Measurements from ENCODE around the gene TRMO. TPM values are rescaled to one million over a fixed set of nuclear protein-coding genes. Genes with fewer than 3 reads are reported as not detected.

The TRMO gene
- total RNA-seq, 1 experiment from 2014 or later: 8.6 TPM

DNA sequence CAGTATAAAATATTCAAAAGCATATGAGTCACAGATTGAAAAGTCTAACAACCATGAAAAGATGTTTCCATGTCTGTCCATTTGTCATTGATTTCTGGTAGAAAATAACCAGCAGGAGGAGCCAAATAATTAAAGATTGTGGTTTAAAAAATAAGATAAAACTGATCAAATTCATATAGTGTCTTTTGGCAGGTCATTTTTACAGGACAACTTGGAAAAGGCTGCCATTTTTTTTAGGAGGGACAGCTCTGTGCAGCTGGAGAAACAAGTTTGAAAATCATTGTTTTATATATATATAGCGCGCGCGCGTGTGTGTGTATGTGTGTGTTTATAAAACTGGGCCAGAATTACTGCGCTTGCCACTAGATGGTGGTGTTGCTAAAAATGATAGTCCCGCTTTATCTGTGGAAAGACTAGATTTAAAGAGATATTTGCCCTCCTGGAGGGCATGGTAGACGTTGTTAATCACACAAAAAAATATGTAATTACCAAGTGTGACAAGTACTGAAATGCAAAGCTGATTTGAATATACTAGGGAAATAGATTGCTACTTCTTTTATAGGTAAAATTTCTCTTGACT is 1.3 kb upstream of the TRMO start:
- Histone ChIP-seq H3K4me1 (ENCODE audit: insufficient read depth, low read length) (no peaks in the 10 kb centered on the region), H3K9me3 (ENCODE audit: control insufficient read depth, low read depth, low read length) (no peaks in the 10 kb centered on the region), H3K79me1 (ENCODE audit: insufficient read depth, low read depth, low read length, poor library complexity, severe bottlenecking) (no peaks in the 10 kb centered on the region), H2BK120ac (ENCODE audit: low read depth, low read length, poor library complexity, severe bottlenecking) (no peak overlapping the region), H3K79me2 (ENCODE audit: insufficient read depth, low read length) (no peaks in the 10 kb centered on the region), H4K91ac (ENCODE audit: insufficient read length, low read depth, low read length) (no peak overlapping the region), H2AFZ (ENCODE audit: low read length) (no peak overlapping the region), H4K8ac (replicated peaks; ENCODE audit: insufficient read length, low read depth, low read length) (no peak overlapping the region), H3K4ac (ENCODE audit: low read depth, low read length) (no peak overlapping the region), H2BK12ac (ENCODE audit: insufficient read length, low read depth, low read length) (no peak overlapping the region), H3K18ac (ENCODE audit: insufficient read length, low read depth, low read length) (no peak overlapping the region), H3K23me2 (ENCODE audit: insufficient read length, low read depth, low read length, poor library complexity, severe bottlenecking) (no peaks in the 10 kb centered on the region), H3K9ac (ENCODE audit: extremely low read depth, insufficient read length, low read length) (no peak overlapping the region), H2BK20ac (ENCODE audit: low read depth, low read length, poor library complexity, severe bottlenecking) (no peak overlapping the region), H2BK15ac (ENCODE audit: low read depth, low read length) (no peak overlapping the region), H3T11ph (ENCODE audit: low read length) (no peak overlapping the region), H3K23ac (ENCODE audit: insufficient read length, low read depth, low read length) (no peak overlapping the region), H4K5ac (ENCODE audit: insufficient read length, low read depth, low read length) (no peak overlapping the region), H3K27me3 (ENCODE audit: insufficient read depth, low read length) (no peaks in the 10 kb centered on the region; the same call in 1 of the 2 replicates), H3K4me2 (ENCODE audit: insufficient read depth, insufficient read length, low read length) (no peak overlapping the region), H2BK5ac (ENCODE audit: insufficient read length, low read length) (no peak overlapping the region), H3K14ac (ENCODE audit: insufficient read depth, low read length) (no peak overlapping the region), H3K56ac (ENCODE audit: insufficient read length, low read depth, low read length) (no peak overlapping the region), H3K27ac (ENCODE audit: insufficient read length, low read depth, low read length) (no peak overlapping the region), H2AK5ac (ENCODE audit: insufficient read length, low read length) (no peak overlapping the region), H4K20me1 (ENCODE audit: control insufficient read depth, insufficient read depth, insufficient read length) (no peaks in the 10 kb centered on the region)
- peak; percentile 52 for DNase-seq
- H3K9me3 Mint-ChIP-seq: peaks cover 0 to 3% of the 10 kb centered on the region in 2 experiments; a peak in 2 of 5 replicates
- WGBS (ENCODE audit: extremely low coverage, insufficient read length, low lambda C conversion rate): no CpG with 5 or more reads among the region's 8 CpGs
- peaks cover 42% of the 10 kb centered on the region for H3K27me3 Mint-ChIP-seq (ENCODE audit: low read depth)
- peak overlapping the region in 1 of 2 experiments; percentile 7; a peak in 1 of 5 replicates for H3K4me3 Mint-ChIP-seq
- no peak overlapping the region for H3K27ac Mint-ChIP-seq
- TF ChIP-seq, protein P1, sequence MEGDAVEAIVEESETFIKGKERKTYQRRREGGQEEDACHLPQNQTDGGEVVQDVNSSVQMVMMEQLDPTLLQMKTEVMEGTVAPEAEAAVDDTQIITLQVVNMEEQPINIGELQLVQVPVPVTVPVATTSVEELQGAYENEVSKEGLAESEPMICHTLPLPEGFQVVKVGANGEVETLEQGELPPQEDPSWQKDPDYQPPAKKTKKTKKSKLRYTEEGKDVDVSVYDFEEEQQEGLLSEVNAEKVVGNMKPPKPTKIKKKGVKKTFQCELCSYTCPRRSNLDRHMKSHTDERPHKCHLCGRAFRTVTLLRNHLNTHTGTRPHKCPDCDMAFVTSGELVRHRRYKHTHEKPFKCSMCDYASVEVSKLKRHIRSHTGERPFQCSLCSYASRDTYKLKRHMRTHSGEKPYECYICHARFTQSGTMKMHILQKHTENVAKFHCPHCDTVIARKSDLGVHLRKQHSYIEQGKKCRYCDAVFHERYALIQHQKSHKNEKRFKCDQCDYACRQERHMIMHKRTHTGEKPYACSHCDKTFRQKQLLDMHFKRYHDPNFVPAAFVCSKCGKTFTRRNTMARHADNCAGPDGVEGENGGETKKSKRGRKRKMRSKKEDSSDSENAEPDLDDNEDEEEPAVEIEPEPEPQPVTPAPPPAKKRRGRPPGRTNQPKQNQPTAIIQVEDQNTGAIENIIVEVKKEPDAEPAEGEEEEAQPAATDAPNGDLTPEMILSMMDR (conservative IDR thresholded peaks at IDR 0.05): peak; percentile 86
- H3K4me1 Mint-ChIP-seq: peaks cover 4 to 5% of the 10 kb centered on the region in 2 experiments
- H3K36me3 Mint-ChIP-seq (ENCODE audit: insufficient read depth in 1 of 3, low read depth in 3 of 3): no peaks in the 10 kb centered on the region

All from H9 (cell line).